PC-9 (cell line): ENCODE results near the gene SPRED1.

Source experiments
- EZH2 ChIP-seq: fragments of 200-600 bp; sonication (generic); IDR thresholded peaks from 2 replicates; pipeline ENCODE4 v1.8.0; 2017; ENCODE audit warnings: antibody characterized with exemption, low read depth
- TF ChIP-seq, protein P1 (sequence below): fragments of 200-600 bp; sonication (generic); conservative IDR thresholded peaks from 2 replicates; pipeline ENCODE4 v1.6.1; 2017; ENCODE audit warnings: mixed run types, antibody characterized with exemption, mild to moderate bottlenecking, moderate library complexity

- TF ChIP-seq, protein P1, sequence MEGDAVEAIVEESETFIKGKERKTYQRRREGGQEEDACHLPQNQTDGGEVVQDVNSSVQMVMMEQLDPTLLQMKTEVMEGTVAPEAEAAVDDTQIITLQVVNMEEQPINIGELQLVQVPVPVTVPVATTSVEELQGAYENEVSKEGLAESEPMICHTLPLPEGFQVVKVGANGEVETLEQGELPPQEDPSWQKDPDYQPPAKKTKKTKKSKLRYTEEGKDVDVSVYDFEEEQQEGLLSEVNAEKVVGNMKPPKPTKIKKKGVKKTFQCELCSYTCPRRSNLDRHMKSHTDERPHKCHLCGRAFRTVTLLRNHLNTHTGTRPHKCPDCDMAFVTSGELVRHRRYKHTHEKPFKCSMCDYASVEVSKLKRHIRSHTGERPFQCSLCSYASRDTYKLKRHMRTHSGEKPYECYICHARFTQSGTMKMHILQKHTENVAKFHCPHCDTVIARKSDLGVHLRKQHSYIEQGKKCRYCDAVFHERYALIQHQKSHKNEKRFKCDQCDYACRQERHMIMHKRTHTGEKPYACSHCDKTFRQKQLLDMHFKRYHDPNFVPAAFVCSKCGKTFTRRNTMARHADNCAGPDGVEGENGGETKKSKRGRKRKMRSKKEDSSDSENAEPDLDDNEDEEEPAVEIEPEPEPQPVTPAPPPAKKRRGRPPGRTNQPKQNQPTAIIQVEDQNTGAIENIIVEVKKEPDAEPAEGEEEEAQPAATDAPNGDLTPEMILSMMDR = no peak
- no peak for TF ChIP-seq EZH2
These were observed 138.6 kb downstream of the SPRED1 start for GRCh38 chr15:38391191-38391590.
